ENCODE results near the gene HOXD11. TPM values are rescaled to one million over a fixed set of nuclear protein-coding genes. Genes with fewer than 3 reads are reported as not detected.

Gene HOXD11
- total and polyA plus RNA-seq, 9 of the 15 experiments (the other 6 are each of a cell fraction or from before 2014, with no cell fraction given), result not detected

GRCh38 chr2:176063958-176064357, 43.1 kb upstream of the HOXD11 start (continued):
- TF ChIP-seq PTRF (tag; IDR thresholded peaks at IDR 0.05) (no peak), PRDM10 (IDR thresholded peaks at IDR 0.05; ENCODE audit: partially characterized antibody) (no peak)

GRCh38 chr2:176066645-176067588, 40.2 kb upstream of the HOXD11 start:
- peaks cover 59 to 60% of the 10 kb centered on the region in 2 experiments for H3K27me3 ChIP-seq (ENCODE audit: control insufficient read depth in 2 of 2, insufficient read depth in 2 of 2, low read length in 2 of 2)
- H4K20me1 ChIP-seq (replicated peaks; ENCODE audit: control insufficient read depth, insufficient read depth, low read length), result no peaks in the 10 kb centered on the region; the same call in 1 of the 2 replicates
- H3K36me3 ChIP-seq (ENCODE audit: control insufficient read depth, insufficient read depth, low read length), result no peaks in the 10 kb centered on the region
- no peaks in the 10 kb centered on the region for H3K9me3 ChIP-seq (replicated peaks; ENCODE audit: control insufficient read depth, insufficient read depth, low read depth, low read length)
- no peak overlapping the region for H3K4me3 ChIP-seq
- peak overlapping the region; percentile 53; the same call in 1 of the 2 replicates for H3K4me2 ChIP-seq (ENCODE audit: insufficient read depth, low read length)
- DNase-seq (ENCODE audit: extremely low read depth in 1 of 4, low spot score in 3 of 4), result peak in 1 of 4 experiments; percentile 18
- H3K9me1 ChIP-seq (ENCODE audit: control insufficient read depth, insufficient read depth, low read length), result peaks cover 3% of the 10 kb centered on the region
- WGBS (ENCODE audit: insufficient coverage, low coverage, missing lambda C conversion rate), result 16% methylated on average over 43 of the region's 56 CpGs
- ChIA-PET CTCF (ENCODE audit: low intra/inter-chr PET ratio) (no interaction called here), POLR2A (no interaction called here)
- in situ Hi-C loops (cut with MboI), result no loop called here
- BruUV-seq (replicated peaks), result no TSS peak
- no peak for FAIRE-seq
- ATAC-seq, result peak; percentile 64
- H3K9ac ChIP-seq (ENCODE audit: insufficient read depth in 1 of 2, low read depth in 2 of 2, low read length in 2 of 2), result peak overlapping the region in 1 of 2 experiments; percentile 26; a peak in 2 of 4 replicates
- intact Hi-C loops (cut with micrococcal nuclease), result no loop called here
- H2AFZ ChIP-seq (ENCODE audit: low read depth, low read length), result peak overlapping the region; percentile 73
- H3K27ac ChIP-seq (ENCODE audit: extremely low read depth, low read depth, low read length), result no peak overlapping the region
- H3K4me1 ChIP-seq (replicated peaks in 1 of 2; ENCODE audit: control insufficient read depth in 2 of 2, insufficient read depth in 2 of 2, low read length in 2 of 2), result peaks cover 0 to 24% of the 10 kb centered on the region in 2 experiments; a peak in 2 of 5 replicates
- no peaks in the 10 kb centered on the region for H3K79me2 ChIP-seq (ENCODE audit: control insufficient read depth, insufficient read depth, low read length)
- TF ChIP-seq ZFX (CRISPR knock-in tag; IDR thresholded peaks at IDR 0.05) (peak; percentile 82), CREB1 (IDR thresholded peaks at IDR 0.05) (no peak), CREB1 (CRISPR knock-in tag; IDR thresholded peaks at IDR 0.05) (peak; percentile 26; the same call in 1 of the 2 replicates), ZNF165 (CRISPR knock-in tag; IDR thresholded peaks at IDR 0.05; ENCODE audit: borderline replicate concordance) (no peak), E2F6 (IDR thresholded peaks at IDR 0.05; ENCODE audit: borderline replicate concordance in 1 of 2, extremely low read depth in 1 of 2, insufficient read depth in 1 of 2, insufficient read length in 1 of 2, low read depth in 1 of 2, low read length in 1 of 2, poor library complexity in 1 of 2, severe bottlenecking in 1 of 2) (peak; percentile 18 to 69), TSHZ1 (CRISPR knock-in tag; IDR thresholded peaks at IDR 0.05) (no peak), ZNF431 (CRISPR knock-in tag; IDR thresholded peaks at IDR 0.05) (peak; percentile 70; the same call in 1 of the 2 replicates), TAF7 (tag; IDR thresholded peaks at IDR 0.05) (no peak)

Measured in K562 (cell line).